WTC11 (cell line): ENCODE results near the gene PRKCE. TPM values are rescaled to one million over a fixed set of nuclear protein-coding genes. Genes with fewer than 3 reads are reported as not detected.

Source experiments
- ATAC-seq: fragments of 200-7000 bp; cut with Tn5 transposase; 2 replicates; pipeline ENCODE4 v1.10.0; 2021; ENCODE audit warnings: mild to moderate bottlenecking, moderate library complexity
- CTCF ChIA-PET: fragments of 300-600 bp; sonication (Branson Sonifier 250); formaldehyde crosslinking; loops from one replicate; lab custom pipeline; 2021; ENCODE audit warnings: antibody characterized with exemption; lab: Charles Lee
- POLR2A ChIA-PET: fragments of 350-600 bp; sonication (Branson Sonifier 250); formaldehyde crosslinking; loops from one replicate; lab custom pipeline; 2021; ENCODE audit warnings: antibody characterized with exemption; lab: Charles Lee
- DNase-seq: peaks from one replicate; pipeline ENCODE4 v3.0.0; 2021; ENCODE audit warnings: low spot score
- H3K27ac Mint-ChIP-seq: 2 replicates; pipeline ENCODE4 v1.8.0; 2021; ENCODE audit warnings: mixed read lengths
- H3K27me3 Mint-ChIP-seq: 2 replicates; pipeline ENCODE4 v1.8.0; 2021; ENCODE audit warnings: low read depth, mild to moderate bottlenecking, moderate library complexity, mixed read lengths
- H3K36me3 Mint-ChIP-seq: 2 replicates; pipeline ENCODE4 v1.8.0; 2021; ENCODE audit warnings: mixed read lengths
- H3K4me1 Mint-ChIP-seq: 2 replicates; pipeline ENCODE4 v1.8.0; 2022; ENCODE audit warnings: mixed read lengths
- H3K4me3 Mint-ChIP-seq: 2 replicates; pipeline ENCODE4 v1.8.0; 2021; ENCODE audit warnings: mild to moderate bottlenecking, moderate library complexity, mixed read lengths
- H3K9me3 Mint-ChIP-seq: 2 replicates; pipeline ENCODE4 v1.8.0; 2021; ENCODE audit warnings: mixed read lengths
- CBFB ChIP-seq: sonication (generic); formaldehyde crosslinking; IDR thresholded peaks from 2 replicates; pipeline ENCODE4 v1.8.1; 2022; ENCODE audit warnings: mild to moderate bottlenecking, low read depth, missing genetic modification reagents
- E2F1 ChIP-seq: sonication (generic); formaldehyde crosslinking; IDR thresholded peaks from 2 replicates; pipeline ENCODE4 v1.8.0; 2022; ENCODE audit warnings: mild to moderate bottlenecking, missing genetic modification reagents
- E2F5 ChIP-seq: sonication (generic); formaldehyde crosslinking; IDR thresholded peaks from 2 replicates; pipeline ENCODE4 v1.8.1; 2022; ENCODE audit warnings: mild to moderate bottlenecking, moderate library complexity, missing genetic modification reagents
- ELF4 ChIP-seq: sonication (generic); formaldehyde crosslinking; IDR thresholded peaks from 2 replicates; pipeline ENCODE4 v1.8.1; 2022; ENCODE audit warnings: low read depth, mild to moderate bottlenecking, moderate library complexity, missing genetic modification reagents
- HMGA2 ChIP-seq: fragments of 250-450 bp; sonication (Bioruptor Pico); IDR thresholded peaks from 2 replicates; pipeline ENCODE4 v1.4.0; 2021; ENCODE audit warnings: mild to moderate bottlenecking, moderate library complexity
- JAZF1 ChIP-seq: fragments of 250-450 bp; sonication (Bioruptor Pico); IDR thresholded peaks from 2 replicates; pipeline ENCODE4 v1.9.0; 2021; ENCODE audit warnings: moderate library complexity, mild to moderate bottlenecking, inconsistent platforms
- NR3C1 ChIP-seq: sonication (generic); formaldehyde crosslinking; conservative IDR thresholded peaks from 2 replicates; pipeline ENCODE4 v1.8.1; 2023; ENCODE audit warnings: low read depth, mild to moderate bottlenecking, missing genetic modification reagents
- OVOL2 ChIP-seq: fragments of 250-450 bp; sonication (Bioruptor Pico); IDR thresholded peaks from 2 replicates; pipeline ENCODE4 v1.9.0; 2021; ENCODE audit warnings: mild to moderate bottlenecking, borderline replicate concordance
- PRDM15 ChIP-seq: sonication (generic); formaldehyde crosslinking; IDR thresholded peaks from 2 replicates; pipeline ENCODE4 v1.8.0; 2022; ENCODE audit warnings: missing genetic modification reagents
- RELA ChIP-seq: sonication (generic); formaldehyde crosslinking; IDR thresholded peaks from 2 replicates; pipeline ENCODE4 v1.8.1; 2022; ENCODE audit warnings: missing genetic modification reagents, mild to moderate bottlenecking, borderline replicate concordance
- RORB ChIP-seq: fragments of 250-450 bp; sonication (Bioruptor Pico); IDR thresholded peaks from 2 replicates; pipeline ENCODE4 v1.9.0; 2021; ENCODE audit warnings: mild to moderate bottlenecking
- USF1 ChIP-seq: sonication (generic); formaldehyde crosslinking; IDR thresholded peaks from 2 replicates; pipeline ENCODE4 v1.8.0; 2022; ENCODE audit warnings: mild to moderate bottlenecking, missing genetic modification reagents
- USF2 ChIP-seq: sonication (generic); formaldehyde crosslinking; IDR thresholded peaks from 2 replicates; pipeline ENCODE4 v1.8.1; 2023; ENCODE audit warnings: mild to moderate bottlenecking, missing genetic modification reagents, moderate library complexity
- ZBTB21 ChIP-seq: sonication (generic); formaldehyde crosslinking; IDR thresholded peaks from 2 replicates; pipeline ENCODE4 v1.8.1; 2023; ENCODE audit warnings: mild to moderate bottlenecking, missing genetic modification reagents, borderline replicate concordance
- ZNF423 ChIP-seq: fragments of 250-450 bp; sonication (Bioruptor Pico); IDR thresholded peaks from 2 replicates; pipeline ENCODE4 v2.1.2; 2022; ENCODE audit warnings: mild to moderate bottlenecking, moderate library complexity
- ZSCAN18 ChIP-seq: fragments of 250-450 bp; sonication (Bioruptor Pico); IDR thresholded peaks from 2 replicates; pipeline ENCODE4 v2.1.2; 2022; ENCODE audit warnings: mild to moderate bottlenecking, moderate library complexity
- total RNA-seq: library from RNA; stranded (reverse); gene quantifications from 3 replicates; pipeline ENCODE4 v1.2.3, GENCODE V29; 2021
- TF ChIP-seq, protein P1 (sequence below): sonication (generic); formaldehyde crosslinking; IDR thresholded peaks from 2 replicates; pipeline ENCODE4 v1.8.1; 2023; ENCODE audit warnings: mild to moderate bottlenecking, missing genetic modification reagents
- TF ChIP-seq, protein P2 (sequence below): sonication (generic); formaldehyde crosslinking; IDR thresholded peaks from 2 replicates; pipeline ENCODE4 v1.8.1; 2023; ENCODE audit warnings: mild to moderate bottlenecking, missing genetic modification reagents

Gene PRKCE
- total RNA-seq, 1 experiment from 2014 or later = 5.8 TPM

GRCh38 chr2:46193855-46194254 is 542.4 kb downstream of the PRKCE start:
- DNase-seq (no peak), ATAC-seq (no peak)
- POLR2A ChIA-PET = no interaction called here
- TF ChIP-seq E2F5 (CRISPR knock-in tag) (no peak), ZSCAN18 (CRISPR knock-in tag) (no peak), ZNF423 (CRISPR knock-in tag) (no peak), USF2 (CRISPR knock-in tag) (no peak), PRDM15 (no peak), USF1 (CRISPR knock-in tag) (no peak), E2F1 (no peak), RELA (CRISPR knock-in tag) (no peak), OVOL2 (CRISPR knock-in tag) (no peak), ELF4 (CRISPR knock-in tag) (no peak), RORB (CRISPR knock-in tag) (no peak), ZBTB21 (CRISPR knock-in tag) (no peak), CBFB (no peak), HMGA2 (CRISPR knock-in tag) (no peak), NR3C1 (CRISPR knock-in tag) (no peak), JAZF1 (CRISPR knock-in tag) (no peak)
- TF ChIP-seq, protein P1, sequence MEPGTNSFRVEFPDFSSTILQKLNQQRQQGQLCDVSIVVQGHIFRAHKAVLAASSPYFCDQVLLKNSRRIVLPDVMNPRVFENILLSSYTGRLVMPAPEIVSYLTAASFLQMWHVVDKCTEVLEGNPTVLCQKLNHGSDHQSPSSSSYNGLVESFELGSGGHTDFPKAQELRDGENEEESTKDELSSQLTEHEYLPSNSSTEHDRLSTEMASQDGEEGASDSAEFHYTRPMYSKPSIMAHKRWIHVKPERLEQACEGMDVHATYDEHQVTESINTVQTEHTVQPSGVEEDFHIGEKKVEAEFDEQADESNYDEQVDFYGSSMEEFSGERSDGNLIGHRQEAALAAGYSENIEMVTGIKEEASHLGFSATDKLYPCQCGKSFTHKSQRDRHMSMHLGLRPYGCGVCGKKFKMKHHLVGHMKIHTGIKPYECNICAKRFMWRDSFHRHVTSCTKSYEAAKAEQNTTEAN = no peak
- TF ChIP-seq, protein P2, sequence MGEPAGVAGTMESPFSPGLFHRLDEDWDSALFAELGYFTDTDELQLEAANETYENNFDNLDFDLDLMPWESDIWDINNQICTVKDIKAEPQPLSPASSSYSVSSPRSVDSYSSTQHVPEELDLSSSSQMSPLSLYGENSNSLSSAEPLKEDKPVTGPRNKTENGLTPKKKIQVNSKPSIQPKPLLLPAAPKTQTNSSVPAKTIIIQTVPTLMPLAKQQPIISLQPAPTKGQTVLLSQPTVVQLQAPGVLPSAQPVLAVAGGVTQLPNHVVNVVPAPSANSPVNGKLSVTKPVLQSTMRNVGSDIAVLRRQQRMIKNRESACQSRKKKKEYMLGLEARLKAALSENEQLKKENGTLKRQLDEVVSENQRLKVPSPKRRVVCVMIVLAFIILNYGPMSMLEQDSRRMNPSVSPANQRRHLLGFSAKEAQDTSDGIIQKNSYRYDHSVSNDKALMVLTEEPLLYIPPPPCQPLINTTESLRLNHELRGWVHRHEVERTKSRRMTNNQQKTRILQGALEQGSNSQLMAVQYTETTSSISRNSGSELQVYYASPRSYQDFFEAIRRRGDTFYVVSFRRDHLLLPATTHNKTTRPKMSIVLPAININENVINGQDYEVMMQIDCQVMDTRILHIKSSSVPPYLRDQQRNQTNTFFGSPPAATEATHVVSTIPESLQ = no peak
- Mint-ChIP-seq H3K9me3 (0 out of 2 replicates have a peak, but pooled peaks cover 4% of the 10 kb centered on the region), H3K4me1 (peaks cover 7% of the 10 kb centered on the region; the same call in 1 of the 2 replicates), H3K27me3 (no peaks in the 10 kb centered on the region), H3K27ac (no peak overlapping the region), H3K36me3 (no peaks in the 10 kb centered on the region), H3K4me3 (no peak overlapping the region)
- CTCF ChIA-PET = no interaction called here
